Mononuclear cell (primary cell): ENCODE results near the gene GRID2. TPM values are rescaled to one million over a fixed set of nuclear protein-coding genes. Genes with fewer than 3 reads are reported as not detected.

Experiments
- H3K27me3 ChIP-seq: 2 replicates; pipeline ENCODE4 v1.6.0; 2011; ENCODE audit warnings: low read length, control low read depth; ENCODE audit not compliant: insufficient read depth
- H3K4me1 ChIP-seq: 2 replicates; pipeline ENCODE4 v1.5.1; 2011; ENCODE audit warnings: mild to moderate bottlenecking, low read length, control low read depth; ENCODE audit not compliant: insufficient read depth
- H3K4me3 ChIP-seq: 2 replicates; pipeline ENCODE4 v1.5.1; 2011; ENCODE audit warnings: mild to moderate bottlenecking, low read length, moderate library complexity
- H3K9me3 ChIP-seq: 2 replicates; pipeline ENCODE4 v1.5.1; 2011; ENCODE audit warnings: low read depth, mild to moderate bottlenecking, control low read depth, low read length
- total RNA-seq: library from RNA; depleted of rRNA; stranded (reverse); fragments of >200 nt; gene quantifications from one replicate; pipeline ENCODE4 v1.2.3, GENCODE V29; 2012

The GRID2 gene
- total RNA-seq, 1 donor: not detected

DNA sequence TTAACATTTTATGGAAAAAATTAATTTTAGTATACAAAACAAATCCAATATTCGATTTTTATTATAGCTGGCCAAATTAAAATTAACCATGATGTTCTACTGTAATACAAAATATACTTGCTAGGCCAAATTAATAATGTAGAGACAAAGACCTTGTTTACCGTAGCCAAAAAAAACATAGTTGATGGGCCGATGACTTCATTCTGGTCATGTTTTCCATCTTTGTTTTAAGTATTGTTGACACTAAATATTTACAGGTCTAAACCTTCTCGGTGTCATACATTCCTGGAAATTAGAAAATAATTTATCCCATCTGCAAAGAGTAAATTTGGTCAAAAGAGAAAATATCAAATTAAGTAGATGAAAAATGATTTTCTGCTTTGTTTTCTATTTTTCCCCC is 698.5 kb downstream of the GRID2 start:
- Histone ChIP-seq H3K27me3 (no peaks in the 10 kb centered on the region), H3K4me3 (no peak overlapping the region), H3K4me1 (no peaks in the 10 kb centered on the region), H3K9me3 (no peaks in the 10 kb centered on the region)

DNA sequence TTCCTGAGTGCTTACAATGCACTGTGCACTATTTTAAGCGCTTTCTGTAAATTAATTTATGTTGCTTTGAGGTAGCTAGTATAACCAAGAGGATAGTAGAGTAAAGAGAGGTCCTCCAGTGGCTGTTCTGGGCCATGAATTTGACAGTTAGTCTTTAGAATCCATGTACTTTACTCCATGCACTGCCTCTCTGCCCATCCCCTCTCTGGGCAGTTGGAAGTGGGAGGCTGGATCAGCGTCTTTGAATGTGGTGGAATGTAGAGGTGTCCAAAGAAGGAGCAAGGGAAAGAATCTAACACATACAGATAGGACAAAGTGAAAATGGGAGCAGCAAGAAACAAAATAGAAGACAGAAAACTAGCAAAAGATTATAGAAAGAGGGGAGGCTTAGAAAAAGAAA is 712.6 kb downstream of the GRID2 start:
- no peaks in the 10 kb centered on the region for H3K27me3 ChIP-seq
- no peak overlapping the region for H3K4me3 ChIP-seq
- H3K9me3 ChIP-seq: no peaks in the 10 kb centered on the region
- no peaks in the 10 kb centered on the region for H3K4me1 ChIP-seq

DNA sequence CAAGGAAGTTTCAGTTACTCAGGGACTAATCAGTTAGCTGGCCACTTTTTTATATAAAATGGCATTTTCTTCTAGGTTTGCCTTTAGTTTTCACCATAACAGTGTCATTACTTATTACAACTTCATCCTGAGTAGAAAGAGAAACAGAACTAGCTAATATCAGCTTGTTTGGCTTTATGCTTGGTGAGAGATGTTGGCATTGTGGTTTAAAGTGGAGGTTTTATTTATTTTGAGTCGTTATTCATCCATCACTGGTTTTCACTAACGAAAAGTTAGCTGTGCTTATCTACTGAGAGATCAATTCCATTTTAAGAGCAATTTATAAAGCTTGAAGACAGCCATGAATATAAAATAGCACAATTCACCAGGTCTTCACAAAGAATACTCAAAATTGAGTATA is 714.5 kb downstream of the GRID2 start:
- Histone ChIP-seq H3K4me3 (no peak overlapping the region), H3K9me3 (no peaks in the 10 kb centered on the region), H3K4me1 (no peaks in the 10 kb centered on the region), H3K27me3 (no peaks in the 10 kb centered on the region)

DNA sequence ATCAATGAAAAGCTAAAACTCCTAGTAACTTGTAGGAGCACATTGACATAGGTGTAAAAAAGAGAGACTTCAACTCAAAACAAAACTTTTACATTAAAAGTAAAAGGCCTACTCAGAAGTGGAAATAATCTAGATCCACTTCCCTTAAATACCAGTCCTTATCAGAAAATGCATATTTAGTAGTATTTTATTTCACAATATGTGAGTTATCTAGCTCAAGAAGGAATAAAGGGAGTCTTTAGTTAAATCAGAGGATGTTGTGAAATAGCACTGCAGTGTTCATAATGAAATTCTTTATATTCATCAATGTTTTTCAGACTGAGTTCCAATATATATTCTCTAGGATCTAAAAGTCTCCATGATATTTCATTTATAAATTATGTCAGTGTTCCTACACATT is 715.0 kb downstream of the GRID2 start:
- no peaks in the 10 kb centered on the region for H3K9me3 ChIP-seq
- H3K4me3 ChIP-seq: no peak overlapping the region
- H3K4me1 ChIP-seq: no peaks in the 10 kb centered on the region
- H3K27me3 ChIP-seq: no peaks in the 10 kb centered on the region

DNA sequence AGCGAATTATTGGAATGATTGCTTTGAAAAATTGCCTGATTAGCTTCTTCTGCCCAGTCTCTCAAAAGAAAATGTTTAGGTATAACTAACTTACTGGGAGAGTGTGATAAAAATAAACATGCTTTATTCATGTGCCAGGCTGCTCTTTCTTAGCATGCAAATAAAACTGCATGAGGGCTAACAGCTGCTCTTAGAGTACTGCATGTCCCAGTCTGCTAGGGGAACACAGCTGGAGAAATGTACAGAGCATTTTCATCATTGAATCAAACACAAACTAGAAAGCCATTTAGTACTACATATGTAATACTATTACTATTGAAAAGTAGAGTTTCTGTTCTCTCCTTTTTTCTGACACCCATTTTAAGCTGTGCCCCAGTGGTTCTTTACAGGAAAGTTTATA is 726.0 kb downstream of the GRID2 start:
- Histone ChIP-seq H3K4me1 (no peaks in the 10 kb centered on the region), H3K9me3 (no peaks in the 10 kb centered on the region), H3K27me3 (no peaks in the 10 kb centered on the region), H3K4me3 (no peak overlapping the region)

DNA sequence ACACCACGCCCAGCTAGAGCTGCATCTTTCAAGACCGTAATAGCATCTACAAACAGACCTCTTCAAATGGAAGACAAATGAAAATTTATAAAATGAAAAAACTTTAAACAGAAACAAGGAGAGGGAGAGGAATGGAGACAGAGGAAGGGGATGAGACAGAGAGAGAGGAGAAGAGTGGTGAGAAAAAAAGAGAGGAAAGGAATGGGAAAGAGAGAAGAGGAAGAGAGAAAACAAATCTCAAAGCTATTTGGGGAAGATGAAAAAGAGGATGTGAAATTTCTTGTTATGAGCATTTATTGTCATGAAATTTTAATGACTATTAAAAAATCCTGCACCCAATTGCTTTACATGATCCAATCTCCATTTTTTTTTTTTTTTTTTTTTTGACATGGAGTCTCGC is 726.9 kb downstream of the GRID2 start:
- Histone ChIP-seq H3K4me1 (no peaks in the 10 kb centered on the region), H3K9me3 (no peaks in the 10 kb centered on the region), H3K4me3 (no peak overlapping the region), H3K27me3 (no peaks in the 10 kb centered on the region)

DNA sequence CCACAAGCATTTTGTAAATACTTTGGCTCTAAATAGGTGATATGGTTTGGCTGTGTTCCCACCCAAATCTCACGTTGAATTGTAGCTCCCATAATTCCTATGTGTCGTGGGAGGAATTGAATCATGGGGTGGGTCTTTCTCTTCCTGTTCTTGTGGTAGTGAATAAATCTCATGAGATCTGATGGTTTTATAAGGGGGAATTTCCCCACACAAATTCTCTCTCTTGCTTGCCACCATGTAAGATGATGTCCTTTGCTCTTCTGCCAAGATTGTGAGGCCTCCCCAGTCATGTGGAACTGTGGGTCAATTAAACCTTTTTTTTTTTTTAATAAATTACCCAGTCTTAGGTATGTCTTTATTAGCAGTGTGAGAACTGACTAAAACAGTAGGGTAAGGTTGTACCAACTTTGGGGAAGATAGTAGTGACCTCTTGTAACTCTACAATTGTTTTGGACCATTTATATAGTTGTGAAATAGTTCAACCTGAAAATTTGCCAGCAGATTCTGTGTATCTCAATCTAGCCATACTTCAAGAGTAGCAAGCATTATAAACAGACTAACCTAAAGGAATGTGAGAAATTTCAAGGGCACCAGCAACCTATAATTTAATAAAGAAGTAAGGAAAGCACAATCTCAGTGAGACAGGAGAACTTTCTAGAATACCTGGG is 727.8 kb downstream of the GRID2 start:
- H3K4me1 ChIP-seq: no peaks in the 10 kb centered on the region
- no peaks in the 10 kb centered on the region for H3K9me3 ChIP-seq
- H3K4me3 ChIP-seq: no peak overlapping the region
- H3K27me3 ChIP-seq: no peaks in the 10 kb centered on the region

DNA sequence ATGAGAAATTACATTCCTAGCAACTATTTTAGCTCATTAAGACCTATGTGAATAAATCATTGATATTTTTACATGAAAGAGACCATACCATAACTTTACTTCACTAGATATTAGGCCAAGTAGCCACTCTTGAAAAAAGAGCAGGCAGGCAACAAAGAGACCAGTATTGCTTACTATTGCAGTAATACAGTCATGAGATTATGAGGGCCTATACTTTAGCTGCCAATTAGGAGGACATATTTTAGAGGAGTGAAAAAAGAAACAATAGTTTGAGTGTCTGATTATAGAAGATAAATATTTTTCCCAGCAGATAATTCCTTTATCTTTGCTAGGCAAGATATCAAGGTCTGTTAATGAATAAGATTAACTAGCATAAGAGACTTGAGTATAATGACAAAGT is 739.0 kb downstream of the GRID2 start:
- Histone ChIP-seq H3K4me1 (no peaks in the 10 kb centered on the region), H3K27me3 (no peaks in the 10 kb centered on the region), H3K4me3 (no peak overlapping the region), H3K9me3 (no peaks in the 10 kb centered on the region)

DNA sequence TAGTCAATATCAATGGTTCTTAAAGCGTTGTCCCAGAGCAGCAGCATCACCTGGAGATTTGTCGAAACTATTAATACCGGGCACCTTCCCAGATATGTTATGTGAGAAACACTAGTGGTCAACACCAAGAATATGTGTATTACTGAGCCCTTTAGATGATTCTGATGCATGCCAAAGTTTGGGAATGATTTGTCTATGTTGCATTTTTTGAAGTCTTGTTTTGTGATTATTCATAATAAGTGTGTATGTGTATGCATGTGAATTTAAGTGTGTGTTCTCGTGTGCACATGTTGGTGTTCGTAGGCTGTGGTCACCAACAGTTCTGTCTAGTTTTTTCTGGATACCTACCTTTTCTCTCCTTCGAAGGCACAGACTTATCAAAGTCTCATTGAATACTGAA is 749.4 kb downstream of the GRID2 start:
- no peaks in the 10 kb centered on the region for H3K4me1 ChIP-seq
- no peaks in the 10 kb centered on the region for H3K27me3 ChIP-seq
- H3K4me3 ChIP-seq: no peak overlapping the region
- no peaks in the 10 kb centered on the region for H3K9me3 ChIP-seq

DNA sequence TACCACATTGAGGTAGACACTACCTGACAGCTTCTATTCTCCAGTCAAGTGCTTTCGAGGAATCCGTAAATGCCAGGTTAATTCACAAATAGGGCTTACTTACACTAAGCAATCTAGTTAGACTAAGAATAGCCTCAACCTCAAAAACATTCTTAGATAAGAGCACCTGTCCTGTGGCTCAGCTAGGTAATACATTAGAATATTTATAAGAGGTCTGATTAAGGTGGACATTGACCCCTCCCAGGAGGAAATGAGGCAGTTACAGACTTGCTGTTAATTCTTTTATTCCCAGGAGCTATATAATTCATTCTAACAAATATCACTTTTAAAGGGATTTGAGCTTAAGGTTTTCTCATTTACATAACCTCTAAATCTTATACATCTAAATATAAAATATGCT is 758.1 kb downstream of the GRID2 start:
- H3K27me3 ChIP-seq: no peaks in the 10 kb centered on the region
- no peak overlapping the region for H3K4me3 ChIP-seq
- H3K4me1 ChIP-seq: no peaks in the 10 kb centered on the region
- peaks cover 4% of the 10 kb centered on the region for H3K9me3 ChIP-seq

DNA sequence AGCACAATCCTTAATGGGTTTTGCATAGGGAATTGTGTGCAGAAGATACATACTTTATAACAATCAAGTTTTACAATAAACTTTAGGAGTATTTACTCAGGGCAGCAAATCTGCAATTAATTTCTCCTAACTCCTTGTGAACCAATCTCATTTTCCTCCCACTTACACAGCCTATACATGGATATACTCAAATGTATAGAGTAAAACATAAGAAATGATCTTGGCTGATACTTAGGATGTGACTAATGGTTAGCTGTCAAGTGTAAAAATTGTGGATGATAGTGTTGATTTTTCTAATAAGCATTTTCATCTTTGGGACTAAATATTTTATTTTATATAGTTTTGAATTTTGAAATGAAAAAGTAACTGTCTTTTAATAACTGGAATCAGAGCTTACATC is 759.6 kb downstream of the GRID2 start:
- H3K27me3 ChIP-seq: no peaks in the 10 kb centered on the region
- H3K4me1 ChIP-seq: no peaks in the 10 kb centered on the region
- peaks cover 4% of the 10 kb centered on the region for H3K9me3 ChIP-seq
- H3K4me3 ChIP-seq: no peak overlapping the region

DNA sequence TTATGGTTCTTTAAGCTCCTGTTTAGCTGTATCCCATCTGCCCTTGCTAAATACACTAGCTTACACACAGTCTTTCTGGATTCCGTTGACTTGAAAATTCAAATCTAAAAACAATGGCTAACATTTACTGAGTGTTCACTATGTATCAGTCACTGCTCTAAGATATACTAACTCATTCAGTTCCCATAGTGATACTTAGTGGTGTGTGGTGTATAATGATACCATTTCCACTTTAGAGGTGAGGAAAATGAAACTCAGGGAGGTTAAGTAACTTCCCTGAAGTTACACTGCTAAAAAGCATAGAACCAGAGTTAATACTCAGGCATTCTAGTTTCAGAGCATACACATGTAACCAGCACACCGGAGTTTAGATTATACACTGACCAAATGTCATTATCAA is 762.0 kb downstream of the GRID2 start:
- H3K4me1 ChIP-seq: no peaks in the 10 kb centered on the region
- H3K9me3 ChIP-seq: peaks cover 4% of the 10 kb centered on the region

DNA sequence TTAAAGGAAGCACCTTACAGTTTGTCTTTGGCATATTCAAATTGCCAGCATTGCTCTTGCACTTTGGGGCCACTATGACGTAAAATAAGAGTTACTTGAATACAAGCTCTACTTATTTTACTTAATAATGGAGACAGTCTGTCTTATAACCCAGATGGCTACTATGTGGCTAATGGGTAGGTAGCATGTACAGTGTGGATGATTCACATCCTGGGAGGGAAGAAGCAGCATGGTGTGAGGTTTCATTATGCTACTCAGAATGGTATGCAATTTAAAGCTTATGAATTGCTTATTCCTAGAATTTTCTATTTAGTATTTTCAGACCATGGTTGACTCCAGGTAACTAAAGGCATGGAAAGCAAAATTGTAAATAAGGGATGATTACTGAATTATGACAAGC is 763.0 kb downstream of the GRID2 start:
- no peaks in the 10 kb centered on the region for H3K27me3 ChIP-seq
- no peaks in the 10 kb centered on the region for H3K4me1 ChIP-seq
- H3K9me3 ChIP-seq: peaks cover 4% of the 10 kb centered on the region
- H3K4me3 ChIP-seq: no peak overlapping the region

More for the DNA sequence above, 762.0 kb downstream of the GRID2 start:
- Histone ChIP-seq H3K27me3 (no peaks in the 10 kb centered on the region), H3K4me3 (no peak overlapping the region)

DNA sequence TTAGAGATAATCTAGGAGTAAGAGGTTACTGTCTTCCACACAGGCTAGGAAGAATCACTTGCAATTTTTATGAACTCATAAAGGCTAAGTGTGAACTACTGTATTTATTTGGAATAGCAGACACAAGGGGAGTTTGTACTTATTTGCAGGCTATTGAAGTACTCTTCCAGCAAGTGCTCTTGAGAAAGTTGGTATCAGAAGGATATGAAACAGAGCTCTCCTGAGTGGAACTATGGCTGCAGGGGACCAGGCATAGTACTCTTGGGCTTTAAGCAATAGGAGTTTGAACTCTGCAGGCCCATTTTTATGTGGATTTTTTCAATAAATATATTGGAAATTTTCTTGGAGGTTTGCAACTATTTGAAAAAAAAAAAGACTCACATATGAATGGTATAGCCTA is 768.5 kb downstream of the GRID2 start:
- Histone ChIP-seq H3K27me3 (no peaks in the 10 kb centered on the region), H3K9me3 (no peaks in the 10 kb centered on the region), H3K4me1 (no peaks in the 10 kb centered on the region), H3K4me3 (no peak overlapping the region)

DNA sequence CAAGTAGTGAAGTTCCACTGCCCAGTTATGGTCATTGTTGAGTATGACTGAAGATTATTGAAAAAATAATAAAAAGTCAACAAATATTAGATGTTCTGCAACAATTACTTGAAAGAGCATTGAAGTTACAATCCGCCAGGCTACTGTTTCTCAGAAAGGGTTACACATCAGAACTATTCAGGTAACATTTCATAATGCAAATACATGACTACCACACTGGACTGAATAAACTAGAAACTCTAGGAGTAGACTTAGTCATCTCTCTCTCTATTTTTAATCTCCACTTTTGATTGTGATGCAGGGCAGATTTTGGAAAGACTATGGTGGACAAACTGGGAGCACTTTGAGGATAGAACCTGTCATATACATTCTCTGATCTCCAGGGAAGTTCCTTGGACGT is 776.5 kb downstream of the GRID2 start:
- Histone ChIP-seq H3K9me3 (no peaks in the 10 kb centered on the region), H3K27me3 (no peaks in the 10 kb centered on the region), H3K4me1 (no peaks in the 10 kb centered on the region), H3K4me3 (no peak overlapping the region)

DNA sequence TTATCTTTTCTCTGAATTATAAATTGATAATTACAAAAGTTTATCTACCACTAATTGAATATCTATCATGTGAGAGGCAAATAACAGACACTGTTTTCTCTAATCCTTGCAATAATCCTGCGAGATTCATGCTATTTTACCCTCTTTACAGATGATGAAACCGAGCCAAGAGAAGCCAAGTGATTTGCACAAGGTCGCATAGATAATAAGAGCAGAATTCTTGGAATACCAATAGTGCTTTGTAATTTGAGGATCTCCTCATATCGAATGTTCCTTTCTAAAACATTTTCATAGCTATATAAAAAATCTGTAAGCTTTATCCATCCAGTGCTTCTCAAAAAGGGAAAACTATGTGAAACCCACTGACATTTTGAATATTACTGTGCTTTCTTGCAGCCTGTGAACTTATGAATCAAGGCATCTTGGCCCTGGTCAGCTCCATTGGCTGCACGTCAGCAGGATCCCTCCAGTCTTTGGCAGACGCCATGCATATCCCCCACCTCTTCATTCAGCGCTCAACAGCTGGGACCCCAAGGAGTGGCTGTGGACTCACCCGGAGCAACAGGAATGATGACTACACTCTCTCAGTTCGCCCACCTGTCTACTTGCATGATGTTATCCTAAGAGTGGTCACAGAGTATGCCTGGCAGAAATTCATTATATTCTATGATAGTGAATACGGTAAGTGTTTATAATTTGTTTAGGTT is 781.0 kb downstream of the GRID2 start:
- no peak overlapping the region for H3K4me3 ChIP-seq
- H3K27me3 ChIP-seq: no peaks in the 10 kb centered on the region
- no peaks in the 10 kb centered on the region for H3K9me3 ChIP-seq
- H3K4me1 ChIP-seq: no peaks in the 10 kb centered on the region
